ENCODE measurements around the gene S1PR1. TPM values are rescaled to one million over a fixed set of nuclear protein-coding genes. Genes with fewer than 3 reads are reported as not detected.

S1PR1 gene
- total RNA-seq, 1 experiment from 2014 or later: 0.86 TPM

GRCh38 chr1:101251504-101251903, 14.7 kb downstream of the S1PR1 start:
- DNase-seq (ENCODE audit: unreplicated experiment): no peak
- Mint-ChIP-seq H3K4me3 (ENCODE audit: unreplicated experiment) (no peak overlapping the region), H3K9me3 (ENCODE audit: unreplicated experiment) (no peaks in the 10 kb centered on the region), H3K36me3 (ENCODE audit: insufficient read depth, unreplicated experiment) (no peaks in the 10 kb centered on the region), H3K27ac (ENCODE audit: low read depth, unreplicated experiment) (no peak overlapping the region), H3K4me1 (ENCODE audit: insufficient read depth, unreplicated experiment) (no peaks in the 10 kb centered on the region), H3K27me3 (ENCODE audit: insufficient read depth, unreplicated experiment) (no peaks in the 10 kb centered on the region)
- intact Hi-C loops (cut with micrococcal nuclease): no loop called here
- CTCF ChIA-PET: interaction anchor here (0.5 to 5.8 kb wide), 8 partner anchors 10 to 823 kb away, joined by 3 to 54 read pairs (median 4); no protein-coding TSS in a partner anchor
- no TSS peak for BruUV-seq (replicated peaks)
- no peak for TF ChIP-seq CTCF (IDR thresholded peaks at IDR 0.05; ENCODE audit: unreplicated experiment)
- POLR2A ChIA-PET: interaction anchor here (1.1 kb wide), 1 partner anchor 10 kb away, joined by 3 read pairs; no protein-coding TSS in a partner anchor

DNA sequence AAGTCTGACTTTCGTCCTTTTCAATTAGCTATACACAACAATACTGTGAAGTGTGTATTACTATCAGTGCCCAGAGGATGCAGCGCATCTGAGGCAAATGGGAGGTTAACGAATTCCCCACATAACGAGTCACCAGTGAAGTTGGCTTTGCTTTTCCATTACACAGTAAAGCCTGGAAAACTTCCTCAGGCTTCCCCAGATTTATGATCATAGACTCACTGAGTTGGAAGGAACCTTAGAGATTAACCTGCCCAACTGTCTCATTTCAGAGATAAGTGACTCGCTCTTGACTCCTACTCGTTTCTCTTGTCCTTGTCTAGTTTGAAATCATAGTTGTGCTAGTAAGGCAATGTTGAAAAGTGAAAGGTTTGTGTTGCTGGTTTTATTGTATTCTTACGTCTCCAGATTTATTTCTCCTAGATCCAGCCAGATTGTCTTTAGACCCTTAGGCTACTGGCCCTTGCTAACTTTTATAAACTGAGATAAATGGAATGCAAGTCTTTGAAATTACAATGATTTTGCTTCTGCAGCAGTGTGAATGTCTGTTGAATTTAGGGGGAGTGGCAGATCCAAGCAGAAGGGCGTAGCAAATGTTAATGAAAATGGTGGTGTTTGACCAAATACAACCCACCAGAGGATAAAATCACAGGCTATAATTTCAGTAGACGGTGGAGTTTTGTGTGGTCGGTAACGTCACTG, 17.3 kb downstream of the S1PR1 start:
- intact Hi-C loops (cut with micrococcal nuclease): no loop called here
- POLR2A ChIA-PET: interaction anchor here (0.6 kb wide), 1 partner anchor 229 kb away, joined by 4 read pairs; no protein-coding TSS in a partner anchor
- CTCF ChIA-PET: interaction anchor here (1.3 to 5.8 kb wide), 3 partner anchors 15 to 39 kb away, joined by 4 to 54 read pairs (median 31); no protein-coding TSS in a partner anchor
- H3K36me3 Mint-ChIP-seq (ENCODE audit: insufficient read depth, unreplicated experiment): peaks cover 6% of the 10 kb centered on the region
- DNase-seq (ENCODE audit: unreplicated experiment): peak; percentile 13
- H3K4me1 Mint-ChIP-seq (ENCODE audit: insufficient read depth, unreplicated experiment): peaks cover 17% of the 10 kb centered on the region
- no TSS peak for BruUV-seq (replicated peaks)
- H3K27me3 Mint-ChIP-seq (ENCODE audit: insufficient read depth, unreplicated experiment): no peaks in the 10 kb centered on the region
- no peak for TF ChIP-seq CTCF (IDR thresholded peaks at IDR 0.05; ENCODE audit: unreplicated experiment)
- no peaks in the 10 kb centered on the region for H3K9me3 Mint-ChIP-seq (ENCODE audit: unreplicated experiment)
- H3K4me3 Mint-ChIP-seq (ENCODE audit: unreplicated experiment): no peak overlapping the region
- H3K27ac Mint-ChIP-seq (ENCODE audit: low read depth, unreplicated experiment): no peak overlapping the region

GRCh38 chr1:101257500-101258325, 20.9 kb downstream of the S1PR1 start:
- no TSS peak for BruUV-seq (replicated peaks)
- Mint-ChIP-seq H3K27ac (ENCODE audit: low read depth, unreplicated experiment) (peak overlapping the region; percentile 83), H3K4me3 (ENCODE audit: unreplicated experiment) (no peak overlapping the region), H3K9me3 (ENCODE audit: unreplicated experiment) (no peaks in the 10 kb centered on the region), H3K36me3 (ENCODE audit: insufficient read depth, unreplicated experiment) (peaks cover 6% of the 10 kb centered on the region), H3K27me3 (ENCODE audit: insufficient read depth, unreplicated experiment) (no peaks in the 10 kb centered on the region), H3K4me1 (ENCODE audit: insufficient read depth, unreplicated experiment) (peaks cover 32% of the 10 kb centered on the region)
- POLR2A ChIA-PET: interaction anchor here (0.6 kb wide), 1 partner anchor 8 kb away, joined by 4 read pairs; no protein-coding TSS in a partner anchor
- intact Hi-C loops (cut with micrococcal nuclease): no loop called here
- peak; percentile 59 for DNase-seq (ENCODE audit: unreplicated experiment)
- TF ChIP-seq CTCF (IDR thresholded peaks at IDR 0.05; ENCODE audit: unreplicated experiment): no peak
- CTCF ChIA-PET: interaction anchor here (0.6 to 1.5 kb wide), 2 partner anchors 19 to 151 kb away, joined by 3 to 4 read pairs; no protein-coding TSS in a partner anchor

DNA sequence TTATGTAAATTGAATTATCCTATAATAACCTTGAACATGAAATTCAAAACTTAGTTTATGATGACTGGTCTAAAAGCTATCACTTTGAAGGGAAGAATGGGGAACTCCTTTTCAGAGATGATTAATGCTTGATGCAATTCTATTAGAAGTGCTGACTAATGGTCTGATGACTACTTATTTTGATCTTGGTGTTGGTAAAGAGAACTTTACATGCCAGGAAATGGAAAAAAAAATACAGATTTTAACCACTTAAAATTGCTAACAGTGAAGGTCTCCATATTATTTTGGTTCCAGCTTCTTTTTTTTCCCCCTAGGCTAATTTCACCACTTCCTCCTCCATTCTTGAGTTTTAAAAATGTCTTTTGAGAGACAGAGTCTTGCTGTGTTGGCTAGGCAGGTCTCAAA, 22.9 kb downstream of the S1PR1 start:
- no peak for TF ChIP-seq CTCF (IDR thresholded peaks at IDR 0.05; ENCODE audit: unreplicated experiment)
- Mint-ChIP-seq H3K36me3 (ENCODE audit: insufficient read depth, unreplicated experiment) (peaks cover 6% of the 10 kb centered on the region), H3K27me3 (ENCODE audit: insufficient read depth, unreplicated experiment) (no peaks in the 10 kb centered on the region), H3K9me3 (ENCODE audit: unreplicated experiment) (no peaks in the 10 kb centered on the region), H3K27ac (ENCODE audit: low read depth, unreplicated experiment) (peak overlapping the region; percentile 96), H3K4me1 (ENCODE audit: insufficient read depth, unreplicated experiment) (peaks cover 36% of the 10 kb centered on the region), H3K4me3 (ENCODE audit: unreplicated experiment) (no peak overlapping the region)
- intact Hi-C loops (cut with micrococcal nuclease): no loop called here
- no TSS peak for BruUV-seq (replicated peaks)
- CTCF ChIA-PET: interaction anchor here (0.9 to 2.2 kb wide), 3 partner anchors 21 to 337 kb away, joined by 3 to 7 read pairs (median 3); no protein-coding TSS in a partner anchor
- POLR2A ChIA-PET: interaction anchor here (0.7 to 1.7 kb wide), 5 partner anchors 29 to 1126 kb away, joined by 3 to 4 read pairs (median 3); partner anchors contain the start of gene TRMT13
- DNase-seq (ENCODE audit: unreplicated experiment): peak; percentile 67

Measured in MCF 10A (cell line).